ENCODE measurements around the gene RPAIN. TPM values are rescaled to one million over a fixed set of nuclear protein-coding genes. Genes with fewer than 3 reads are reported as not detected.

Gene RPAIN
- total RNA-seq, 1 experiment from 2014 or later: 36.7 TPM

DNA sequence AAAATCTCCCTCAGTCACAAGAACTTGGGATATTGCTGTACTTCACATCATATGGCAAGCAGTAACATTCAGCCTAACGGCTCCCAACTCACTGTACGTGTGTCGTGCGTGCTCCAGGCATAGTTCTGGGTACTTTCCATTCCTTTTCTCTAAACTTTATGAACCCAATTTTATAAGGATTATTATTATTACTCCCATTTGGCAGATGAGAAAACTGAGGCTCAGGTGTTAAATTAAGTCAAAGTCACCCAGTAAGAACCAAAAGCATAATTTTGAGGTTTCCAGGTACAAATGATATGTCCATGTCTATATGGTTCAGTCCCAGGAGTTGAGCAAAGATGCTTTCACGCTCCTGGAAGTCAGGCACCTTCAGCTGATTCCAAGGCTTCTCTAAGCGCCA is 23.7 kb downstream of the RPAIN start:
- ChIA-PET CTCF (no interaction called here), POLR2A (no interaction called here)
- Histone ChIP-seq H3K36me3 (ENCODE audit: control insufficient read depth, insufficient read depth, low read length) (peaks cover 3% of the 10 kb centered on the region), H3K4me1 (ENCODE audit: control insufficient read depth, insufficient read depth, low read length) (peaks cover 5% of the 10 kb centered on the region; the same call in 1 of the 2 replicates), H3K27me3 (ENCODE audit: control insufficient read depth, insufficient read depth, low read length) (no peaks in the 10 kb centered on the region), H3K9me3 (ENCODE audit: control insufficient read depth, insufficient read depth, low read depth, low read length) (no peaks in the 10 kb centered on the region), H3K4me3 (ENCODE audit: low read depth in 2 of 2, low read length in 2 of 2) (no peak overlapping the region), H3K27ac (ENCODE audit: low read length) (no peak overlapping the region)
- in situ Hi-C loops (cut with HindIII; ENCODE audit: low pct_unique_long_range_greater_than_20kb, low sequenced_read_pairs) (no loop called here), intact Hi-C loops (cut with micrococcal nuclease; ENCODE audit: unreplicated experiment) (no loop called here)
- BruUV-seq (replicated peaks): no TSS peak
- ATAC-seq: no peak
- TF ChIP-seq, protein P1, sequence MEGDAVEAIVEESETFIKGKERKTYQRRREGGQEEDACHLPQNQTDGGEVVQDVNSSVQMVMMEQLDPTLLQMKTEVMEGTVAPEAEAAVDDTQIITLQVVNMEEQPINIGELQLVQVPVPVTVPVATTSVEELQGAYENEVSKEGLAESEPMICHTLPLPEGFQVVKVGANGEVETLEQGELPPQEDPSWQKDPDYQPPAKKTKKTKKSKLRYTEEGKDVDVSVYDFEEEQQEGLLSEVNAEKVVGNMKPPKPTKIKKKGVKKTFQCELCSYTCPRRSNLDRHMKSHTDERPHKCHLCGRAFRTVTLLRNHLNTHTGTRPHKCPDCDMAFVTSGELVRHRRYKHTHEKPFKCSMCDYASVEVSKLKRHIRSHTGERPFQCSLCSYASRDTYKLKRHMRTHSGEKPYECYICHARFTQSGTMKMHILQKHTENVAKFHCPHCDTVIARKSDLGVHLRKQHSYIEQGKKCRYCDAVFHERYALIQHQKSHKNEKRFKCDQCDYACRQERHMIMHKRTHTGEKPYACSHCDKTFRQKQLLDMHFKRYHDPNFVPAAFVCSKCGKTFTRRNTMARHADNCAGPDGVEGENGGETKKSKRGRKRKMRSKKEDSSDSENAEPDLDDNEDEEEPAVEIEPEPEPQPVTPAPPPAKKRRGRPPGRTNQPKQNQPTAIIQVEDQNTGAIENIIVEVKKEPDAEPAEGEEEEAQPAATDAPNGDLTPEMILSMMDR (IDR thresholded peaks at IDR 0.05): no peak
- TF ChIP-seq TCF7L2 (IDR thresholded peaks at IDR 0.05; ENCODE audit: low read depth, low read length) (no peak), SIN3A (IDR thresholded peaks at IDR 0.05; ENCODE audit: borderline replicate concordance, insufficient read depth, low read depth, low read length) (no peak), POLR2AphosphoS5 (IDR thresholded peaks at IDR 0.05; ENCODE audit: low read depth, low read length) (no peak)
- TF ChIP-seq, protein P2, sequence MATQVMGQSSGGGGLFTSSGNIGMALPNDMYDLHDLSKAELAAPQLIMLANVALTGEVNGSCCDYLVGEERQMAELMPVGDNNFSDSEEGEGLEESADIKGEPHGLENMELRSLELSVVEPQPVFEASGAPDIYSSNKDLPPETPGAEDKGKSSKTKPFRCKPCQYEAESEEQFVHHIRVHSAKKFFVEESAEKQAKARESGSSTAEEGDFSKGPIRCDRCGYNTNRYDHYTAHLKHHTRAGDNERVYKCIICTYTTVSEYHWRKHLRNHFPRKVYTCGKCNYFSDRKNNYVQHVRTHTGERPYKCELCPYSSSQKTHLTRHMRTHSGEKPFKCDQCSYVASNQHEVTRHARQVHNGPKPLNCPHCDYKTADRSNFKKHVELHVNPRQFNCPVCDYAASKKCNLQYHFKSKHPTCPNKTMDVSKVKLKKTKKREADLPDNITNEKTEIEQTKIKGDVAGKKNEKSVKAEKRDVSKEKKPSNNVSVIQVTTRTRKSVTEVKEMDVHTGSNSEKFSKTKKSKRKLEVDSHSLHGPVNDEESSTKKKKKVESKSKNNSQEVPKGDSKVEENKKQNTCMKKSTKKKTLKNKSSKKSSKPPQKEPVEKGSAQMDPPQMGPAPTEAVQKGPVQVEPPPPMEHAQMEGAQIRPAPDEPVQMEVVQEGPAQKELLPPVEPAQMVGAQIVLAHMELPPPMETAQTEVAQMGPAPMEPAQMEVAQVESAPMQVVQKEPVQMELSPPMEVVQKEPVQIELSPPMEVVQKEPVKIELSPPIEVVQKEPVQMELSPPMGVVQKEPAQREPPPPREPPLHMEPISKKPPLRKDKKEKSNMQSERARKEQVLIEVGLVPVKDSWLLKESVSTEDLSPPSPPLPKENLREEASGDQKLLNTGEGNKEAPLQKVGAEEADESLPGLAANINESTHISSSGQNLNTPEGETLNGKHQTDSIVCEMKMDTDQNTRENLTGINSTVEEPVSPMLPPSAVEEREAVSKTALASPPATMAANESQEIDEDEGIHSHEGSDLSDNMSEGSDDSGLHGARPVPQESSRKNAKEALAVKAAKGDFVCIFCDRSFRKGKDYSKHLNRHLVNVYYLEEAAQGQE (IDR thresholded peaks at IDR 0.05; ENCODE audit: insufficient read depth in 1 of 2, low read depth in 2 of 2, low read length in 1 of 2): no peak
- DNase-seq (ENCODE audit: low read depth, low spot score): no peak

DNA sequence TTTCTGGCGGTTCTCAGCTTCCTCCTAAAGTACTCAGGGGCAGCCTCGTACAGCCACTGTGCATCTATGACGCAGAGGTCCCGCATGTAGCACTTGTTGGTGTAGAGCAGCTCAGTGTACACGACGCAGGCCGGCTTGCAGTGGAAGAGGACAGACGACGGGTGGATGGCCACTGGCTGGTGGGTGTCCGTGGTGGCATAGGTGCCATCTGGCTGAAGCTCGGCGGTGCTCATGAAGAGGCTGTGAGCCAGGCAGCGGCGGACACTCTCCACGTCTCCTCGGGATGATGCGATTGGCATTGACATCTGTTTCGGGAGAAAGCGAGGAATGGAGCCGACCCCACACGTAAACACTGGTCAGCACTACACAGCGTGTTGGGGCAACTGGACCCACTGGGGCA is 24.2 kb downstream of the RPAIN start:
- intact Hi-C loops (cut with micrococcal nuclease; ENCODE audit: unreplicated experiment) (no loop called here), in situ Hi-C loops (cut with HindIII; ENCODE audit: low pct_unique_long_range_greater_than_20kb, low sequenced_read_pairs) (no loop called here)
- Histone ChIP-seq H3K36me3 (ENCODE audit: control insufficient read depth, insufficient read depth, low read length) (peaks cover 3% of the 10 kb centered on the region), H3K27ac (ENCODE audit: low read length) (no peak overlapping the region), H3K9me3 (ENCODE audit: control insufficient read depth, insufficient read depth, low read depth, low read length) (no peaks in the 10 kb centered on the region), H3K27me3 (ENCODE audit: control insufficient read depth, insufficient read depth, low read length) (no peaks in the 10 kb centered on the region), H3K4me3 (ENCODE audit: low read depth in 2 of 2, low read length in 2 of 2) (no peak overlapping the region), H3K4me1 (ENCODE audit: control insufficient read depth, insufficient read depth, low read length) (peaks cover 5% of the 10 kb centered on the region; the same call in 1 of the 2 replicates)
- no peak for ATAC-seq
- no peak for DNase-seq (ENCODE audit: low read depth, low spot score)
- ChIA-PET CTCF (no interaction called here), POLR2A (no interaction called here)
- TF ChIP-seq POLR2AphosphoS5 (IDR thresholded peaks at IDR 0.05; ENCODE audit: low read depth, low read length) (no peak), SIN3A (IDR thresholded peaks at IDR 0.05; ENCODE audit: borderline replicate concordance, insufficient read depth, low read depth, low read length) (no peak), TCF7L2 (IDR thresholded peaks at IDR 0.05; ENCODE audit: low read depth, low read length) (no peak)
- TF ChIP-seq, protein P2 (IDR thresholded peaks at IDR 0.05; ENCODE audit: insufficient read depth in 1 of 2, low read depth in 2 of 2, low read length in 1 of 2): no peak
- TF ChIP-seq, protein P1 (IDR thresholded peaks at IDR 0.05): no peak
- no TSS peak for BruUV-seq (replicated peaks)

Measured in Panc1 (cell line).